Breast epithelium (tissue), 3 donors: Measurements from ENCODE around the gene GNAL.

Experiments
- POLR2A ChIP-seq: fragments of 450-650 bp; IDR thresholded peaks from one replicate; pipeline ENCODE4 v1.6.1; 2016; ENCODE audit warnings: antibody characterized with exemption, mild to moderate bottlenecking, moderate library complexity
- TF ChIP-seq, protein P1 (sequence below), 3 donors: fragments of 450-650 bp; IDR thresholded peaks; one replicate each; pipeline ENCODE4 v1.5.1; 2016 to 2017; ENCODE audit warnings: antibody characterized with exemption in 3 of 3, mild to moderate bottlenecking in 3 of 3, moderate library complexity in 3 of 3

DNA sequence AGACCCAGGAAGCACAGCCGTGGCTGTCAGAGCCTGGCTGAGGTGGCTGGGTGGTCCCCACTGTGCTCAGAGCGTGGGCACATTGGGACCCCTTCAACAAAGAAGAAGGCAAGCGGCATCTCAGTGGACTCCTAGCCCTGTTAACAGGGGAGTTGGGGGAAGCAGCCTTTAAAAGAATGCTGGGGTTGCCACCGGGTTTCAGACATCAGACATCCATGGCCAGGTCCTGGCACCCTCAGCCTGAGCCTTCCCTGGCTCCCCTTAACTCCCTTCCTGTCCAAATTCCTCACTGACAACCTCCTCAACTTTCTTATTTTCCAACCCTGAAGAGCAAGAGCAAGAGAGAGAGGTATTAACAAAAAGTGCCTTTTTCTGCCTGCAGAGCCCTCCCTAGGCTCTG lies 24.8 kb upstream of the GNAL start:
- TF ChIP-seq, protein P1, sequence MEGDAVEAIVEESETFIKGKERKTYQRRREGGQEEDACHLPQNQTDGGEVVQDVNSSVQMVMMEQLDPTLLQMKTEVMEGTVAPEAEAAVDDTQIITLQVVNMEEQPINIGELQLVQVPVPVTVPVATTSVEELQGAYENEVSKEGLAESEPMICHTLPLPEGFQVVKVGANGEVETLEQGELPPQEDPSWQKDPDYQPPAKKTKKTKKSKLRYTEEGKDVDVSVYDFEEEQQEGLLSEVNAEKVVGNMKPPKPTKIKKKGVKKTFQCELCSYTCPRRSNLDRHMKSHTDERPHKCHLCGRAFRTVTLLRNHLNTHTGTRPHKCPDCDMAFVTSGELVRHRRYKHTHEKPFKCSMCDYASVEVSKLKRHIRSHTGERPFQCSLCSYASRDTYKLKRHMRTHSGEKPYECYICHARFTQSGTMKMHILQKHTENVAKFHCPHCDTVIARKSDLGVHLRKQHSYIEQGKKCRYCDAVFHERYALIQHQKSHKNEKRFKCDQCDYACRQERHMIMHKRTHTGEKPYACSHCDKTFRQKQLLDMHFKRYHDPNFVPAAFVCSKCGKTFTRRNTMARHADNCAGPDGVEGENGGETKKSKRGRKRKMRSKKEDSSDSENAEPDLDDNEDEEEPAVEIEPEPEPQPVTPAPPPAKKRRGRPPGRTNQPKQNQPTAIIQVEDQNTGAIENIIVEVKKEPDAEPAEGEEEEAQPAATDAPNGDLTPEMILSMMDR (IDR thresholded peaks at IDR 0.05), result no peak
- TF ChIP-seq POLR2A, result no peak
